DMS79 (cell line): ENCODE measurements around the gene MUSTN1.

Experiments
- DNase-seq: peaks from one replicate; lab custom pipeline; 2025; lab: John Stamatoyannopoulos, UW

The MUSTN1 gene

DNA sequence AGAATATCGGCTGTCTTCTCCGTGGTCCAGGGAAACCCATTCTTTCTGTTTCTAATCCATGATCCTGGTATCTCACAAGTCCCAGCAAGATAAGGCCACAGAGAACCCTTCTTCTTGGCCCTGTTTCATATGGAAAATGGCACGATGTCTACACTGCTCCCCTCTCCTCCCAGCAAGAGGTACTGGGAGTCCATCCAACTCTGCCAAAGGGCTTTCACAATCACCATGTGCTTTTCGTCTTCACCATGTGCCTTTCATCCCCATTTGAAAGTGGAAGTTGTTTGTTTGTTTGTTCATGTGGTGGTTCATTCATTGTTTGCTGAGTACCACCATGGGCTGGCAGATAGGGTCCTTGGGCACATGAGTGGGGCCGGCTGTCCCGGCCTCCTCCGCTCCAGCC lies 34.7 kb downstream of the MUSTN1 start:
- no peak for DNase-seq

DNA sequence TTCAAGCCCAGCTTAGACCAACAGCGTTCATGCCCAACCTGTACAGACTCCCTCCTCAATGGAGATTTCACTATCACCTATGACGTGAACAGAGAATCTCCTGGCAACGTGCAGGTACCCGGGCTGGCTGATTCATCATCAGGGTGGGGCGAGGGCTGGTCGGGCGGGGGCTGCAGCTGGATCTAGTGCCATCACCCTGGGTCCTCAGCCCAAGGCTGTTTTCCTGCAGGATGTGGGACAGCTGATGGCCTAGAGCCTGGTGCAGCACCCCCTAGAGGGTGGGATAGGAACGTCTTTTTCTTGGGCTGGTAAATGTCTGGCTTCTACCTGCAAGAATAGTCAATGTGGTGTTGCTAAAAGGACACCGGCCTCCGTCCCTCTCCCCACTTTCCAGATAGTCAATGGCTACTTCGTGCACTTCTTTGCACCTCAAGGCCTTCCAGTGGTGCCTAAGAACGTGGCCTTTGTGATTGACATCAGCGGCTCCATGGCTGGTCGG lies 35.8 kb downstream of the MUSTN1 start:
- DNase-seq: no peak

DNA sequence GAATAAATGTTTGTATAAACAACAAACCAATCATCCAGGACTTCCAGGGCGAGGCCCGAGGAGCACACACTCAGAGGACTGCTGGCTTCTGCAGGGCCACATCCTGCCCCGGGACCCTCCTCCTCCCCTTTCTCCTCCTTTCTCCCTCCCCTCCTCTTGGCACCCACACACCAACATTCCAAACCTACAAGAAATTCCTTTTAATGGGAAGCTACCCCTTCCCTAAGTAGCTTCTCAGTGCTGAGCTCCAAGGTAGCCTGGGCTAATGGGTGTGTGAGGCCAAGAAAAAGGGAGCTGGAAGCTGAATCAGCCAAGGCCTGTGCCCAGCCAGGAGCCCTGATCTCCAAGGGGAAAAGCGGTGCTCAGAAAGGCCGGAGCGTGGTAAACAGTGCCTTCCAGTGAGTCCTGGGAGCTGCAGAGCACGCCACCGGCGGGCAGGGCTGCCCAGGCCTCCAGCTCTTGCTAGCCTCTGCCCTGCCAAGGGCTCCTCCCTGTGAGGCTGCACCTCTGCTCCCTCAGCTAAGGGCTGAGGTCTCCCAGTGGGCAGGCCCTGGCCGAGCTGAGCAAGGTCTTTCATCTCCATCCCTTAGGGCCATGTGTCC lies 36.3 kb downstream of the MUSTN1 start:
- no peak for DNase-seq

DNA sequence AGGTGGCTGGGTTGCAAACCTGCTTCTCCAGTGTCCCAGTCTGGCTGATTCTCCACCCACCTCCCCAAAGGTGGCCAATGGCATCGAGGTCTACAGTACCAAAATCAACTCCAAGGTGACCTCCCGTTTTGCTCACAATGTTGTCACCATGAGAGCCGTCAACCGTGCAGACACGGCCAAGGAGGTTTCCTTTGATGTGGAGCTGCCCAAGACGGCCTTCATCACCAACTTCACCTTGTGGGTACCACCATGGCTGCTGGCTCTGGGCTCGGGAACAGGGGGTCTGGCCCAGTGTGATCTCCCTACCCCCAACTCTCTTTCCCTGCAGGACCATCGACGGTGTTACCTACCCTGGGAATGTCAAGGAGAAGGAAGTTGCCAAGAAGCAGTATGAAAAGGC lies 38.4 kb downstream of the MUSTN1 start:
- no peak for DNase-seq

DNA sequence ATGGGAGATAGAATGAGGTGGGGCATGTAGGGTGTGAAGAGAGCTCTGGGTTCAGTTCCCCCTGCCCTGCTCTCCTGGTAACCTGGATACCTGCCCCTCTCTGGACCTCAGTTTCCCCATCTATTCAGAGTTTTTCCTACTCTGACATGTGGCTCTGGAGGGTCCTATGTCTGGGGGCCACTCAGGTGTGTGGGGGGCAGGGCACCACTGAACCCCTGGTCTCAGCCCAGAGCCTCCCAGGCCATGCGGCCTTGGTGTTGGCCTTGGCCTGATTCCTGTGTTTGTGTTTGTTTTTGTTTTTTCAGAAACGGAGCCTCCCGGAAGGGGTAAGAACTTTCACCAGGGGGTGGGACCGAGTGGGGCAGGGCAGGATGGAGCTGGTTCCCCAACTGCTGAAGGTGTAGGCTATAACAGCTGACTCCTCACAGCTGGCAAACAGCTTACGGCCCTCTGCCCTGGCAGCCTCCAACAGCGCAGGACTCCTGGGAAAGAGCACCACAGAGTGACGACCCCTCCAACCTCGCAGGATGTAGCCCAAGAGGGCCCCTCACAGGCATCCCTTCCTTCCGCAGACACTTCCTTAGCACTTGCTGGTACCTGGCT lies 39.4 kb downstream of the MUSTN1 start:
- DNase-seq: no peak

DNA sequence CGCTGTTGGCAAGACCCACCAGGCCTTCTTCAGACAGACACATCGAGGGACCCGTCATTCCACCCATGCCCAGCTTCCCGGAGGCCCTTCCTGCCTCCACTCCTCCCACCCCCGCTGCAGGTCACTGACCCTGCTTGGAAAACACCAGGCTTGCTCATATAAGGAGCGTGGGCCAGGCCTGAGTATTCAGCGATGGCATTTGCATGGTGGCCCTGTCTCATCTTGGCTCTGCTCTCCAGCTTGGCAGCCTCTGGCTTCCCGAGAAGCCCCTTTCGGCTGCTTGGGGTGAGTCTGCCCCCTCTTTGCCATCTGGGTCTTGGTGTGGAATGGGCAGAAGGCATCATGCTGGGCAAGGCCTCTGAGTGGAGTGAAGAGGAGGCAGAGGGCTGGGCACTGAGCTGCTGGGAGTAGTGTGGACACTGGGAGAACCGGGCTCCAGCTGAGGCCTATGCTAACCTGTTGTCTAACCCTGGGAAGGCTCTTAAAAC lies 40.2 kb downstream of the MUSTN1 start, which contains the start of gene ITIH3:
Gene ITIH3, plus strand, starts transcription at position 185 of the 488 bp plus-strand sequence. Its CDS starts 8 bp downstream, at position 193.
- DNase-seq: no peak

DNA sequence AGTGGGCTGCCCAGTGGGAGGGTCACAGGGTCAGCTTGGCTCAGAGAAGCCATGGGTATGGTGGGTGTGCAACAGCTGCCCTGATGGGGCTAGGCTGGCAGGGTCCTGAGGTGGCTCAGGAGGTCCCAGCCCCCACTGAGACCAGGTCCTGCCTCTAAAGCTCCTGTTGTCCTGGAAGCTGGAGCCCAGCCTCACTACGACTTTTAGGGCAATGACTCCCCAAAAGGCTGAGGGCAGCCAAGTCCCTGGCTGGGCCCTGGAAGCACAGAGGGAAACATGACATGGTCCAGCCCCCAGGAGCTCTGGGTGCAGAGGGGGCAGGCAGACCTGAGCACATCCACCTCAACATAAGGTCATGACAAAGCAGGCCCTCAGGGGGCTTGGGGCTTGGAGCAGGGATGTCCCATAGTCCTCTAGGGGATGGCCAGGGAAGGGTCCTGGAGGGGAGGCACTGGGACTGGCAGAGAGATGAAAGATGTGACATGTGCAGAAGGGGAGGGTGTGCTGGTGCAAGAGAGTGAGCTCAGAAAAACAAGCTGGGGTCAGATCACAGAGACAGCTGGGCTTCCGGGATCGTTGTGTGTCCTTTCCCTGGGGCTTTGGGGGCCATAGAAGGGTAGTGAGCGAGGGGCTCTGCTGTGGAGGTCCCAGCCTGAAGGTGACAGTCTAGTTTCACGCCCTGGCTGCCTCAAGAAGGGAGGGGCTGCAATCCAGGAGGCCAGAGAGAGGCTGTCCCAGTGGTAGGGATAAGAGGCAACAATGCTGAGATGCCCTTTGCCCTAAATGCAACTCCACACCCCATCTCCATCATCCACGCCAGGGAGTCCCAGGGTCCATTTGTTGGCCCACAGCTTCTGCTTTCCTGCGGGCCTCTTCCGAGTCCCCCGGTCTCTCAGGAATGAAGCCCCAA lies 40.9 kb downstream of the MUSTN1 start:
- DNase-seq: no peak

DNA sequence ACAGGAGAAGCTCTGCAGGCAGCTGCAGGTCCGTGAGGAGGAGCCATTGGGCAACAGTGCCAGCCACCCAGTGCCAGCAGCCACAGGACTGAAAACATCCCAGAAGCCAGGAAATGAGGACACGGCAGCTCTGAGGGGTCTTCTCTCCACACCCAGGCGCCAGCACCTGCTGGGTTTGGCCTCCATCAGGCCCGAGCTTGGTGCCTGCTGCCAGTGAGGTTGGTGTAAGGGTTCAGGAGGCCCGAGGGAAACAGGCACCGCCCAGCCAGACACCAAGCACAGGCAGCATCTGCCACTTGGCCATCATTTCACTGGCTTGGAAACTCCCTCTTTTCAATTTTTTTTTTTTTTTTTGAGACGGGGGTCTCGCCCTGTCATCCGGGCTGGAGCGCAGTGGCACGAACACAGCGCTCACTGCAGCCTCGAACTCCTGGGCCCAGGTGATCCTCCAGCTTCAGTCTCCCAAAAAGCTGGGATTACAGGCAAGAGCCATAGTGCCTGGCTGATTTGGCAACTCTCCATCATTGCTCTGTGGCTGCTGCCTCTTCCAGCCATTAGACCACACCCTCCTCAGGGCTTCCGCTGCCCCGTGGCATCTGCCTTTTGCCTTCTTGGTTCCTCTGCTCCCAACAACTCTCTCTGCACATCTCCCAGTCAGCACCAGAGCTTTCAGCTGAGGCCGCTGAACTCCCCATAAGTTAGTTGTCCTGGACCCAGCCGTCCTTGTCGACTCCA lies 41.7 kb downstream of the MUSTN1 start:
- no peak for DNase-seq

DNA sequence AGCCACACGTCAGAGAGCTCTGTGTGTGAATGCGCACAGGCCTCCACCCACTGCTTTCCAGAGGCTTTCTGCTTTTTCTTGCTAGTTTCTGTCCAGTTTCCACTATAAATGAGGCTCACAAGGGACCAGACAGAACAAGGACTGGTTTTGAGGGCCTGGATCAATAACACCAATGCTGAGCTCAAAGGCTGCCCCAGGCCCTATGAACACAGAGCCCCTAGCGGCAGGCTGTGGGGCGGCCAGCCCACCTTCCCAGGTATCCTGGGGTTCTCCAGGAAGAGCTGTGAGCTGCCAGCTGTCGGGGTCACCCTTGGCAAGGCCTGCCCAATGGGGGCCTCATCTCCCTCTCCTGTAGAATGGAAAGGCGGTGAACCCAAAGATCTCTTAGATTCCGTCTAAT lies 42.4 kb downstream of the MUSTN1 start:
- DNase-seq: no peak

DNA sequence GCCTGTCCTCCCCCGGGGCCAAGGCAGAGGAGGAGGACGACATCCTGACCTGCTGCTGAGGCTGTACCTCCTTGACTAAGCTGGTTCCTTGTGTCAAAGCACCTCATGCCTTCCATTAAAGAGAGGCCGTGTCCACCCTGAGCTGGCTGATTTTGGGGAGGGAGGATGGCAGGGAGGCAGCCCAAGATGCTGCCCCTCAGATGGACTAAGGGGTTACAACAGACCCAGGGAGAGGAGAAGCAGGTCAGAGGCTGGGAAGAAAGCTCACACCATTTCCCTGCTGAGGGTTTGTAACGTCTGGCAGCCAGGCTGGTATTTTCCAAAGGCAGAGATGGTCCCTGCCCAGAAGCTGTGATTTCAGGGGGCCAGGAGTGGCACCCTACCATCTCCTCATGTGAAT lies 42.9 kb downstream of the MUSTN1 start:
- no peak for DNase-seq

DNA sequence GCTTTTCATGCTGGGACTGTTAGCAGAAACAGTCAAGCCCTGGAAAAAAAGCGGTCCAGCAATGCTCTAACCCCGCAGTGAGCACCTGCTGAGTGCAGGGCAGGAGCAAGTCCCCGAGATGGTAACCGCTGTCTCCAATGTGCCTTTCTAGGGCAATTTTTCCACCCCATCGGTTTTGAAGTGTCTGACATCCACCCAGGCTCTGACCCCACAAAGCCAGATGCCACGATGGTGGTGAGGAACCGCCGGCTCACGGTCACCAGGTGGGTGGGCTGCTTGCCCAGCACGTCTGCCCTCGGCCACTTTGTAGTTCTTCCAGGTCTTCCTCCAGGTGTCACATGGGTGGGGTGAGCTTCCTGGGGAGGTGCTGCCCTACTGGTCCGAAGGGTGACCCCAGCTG lies 43.5 kb downstream of the MUSTN1 start:
- no peak for DNase-seq

DNA sequence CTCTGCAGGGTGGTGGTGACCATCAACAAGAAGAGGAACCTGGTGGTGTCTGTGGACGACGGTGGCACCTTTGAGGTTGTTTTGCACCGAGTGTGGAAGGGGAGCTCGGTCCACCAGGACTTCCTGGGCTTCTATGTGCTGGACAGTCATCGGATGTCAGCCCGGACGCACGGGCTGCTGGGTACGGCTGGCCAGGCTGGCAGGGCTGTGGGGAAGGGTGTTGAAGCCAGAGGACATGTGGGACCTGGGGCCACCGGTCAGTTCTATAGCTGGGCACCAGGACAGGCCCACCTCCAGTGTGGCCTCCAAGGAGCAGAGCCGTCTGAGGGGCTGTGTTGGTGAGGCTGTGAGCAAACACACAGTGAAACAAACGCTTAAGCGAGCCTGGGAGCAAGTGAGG lies 44.1 kb downstream of the MUSTN1 start:
- no peak for DNase-seq

DNA sequence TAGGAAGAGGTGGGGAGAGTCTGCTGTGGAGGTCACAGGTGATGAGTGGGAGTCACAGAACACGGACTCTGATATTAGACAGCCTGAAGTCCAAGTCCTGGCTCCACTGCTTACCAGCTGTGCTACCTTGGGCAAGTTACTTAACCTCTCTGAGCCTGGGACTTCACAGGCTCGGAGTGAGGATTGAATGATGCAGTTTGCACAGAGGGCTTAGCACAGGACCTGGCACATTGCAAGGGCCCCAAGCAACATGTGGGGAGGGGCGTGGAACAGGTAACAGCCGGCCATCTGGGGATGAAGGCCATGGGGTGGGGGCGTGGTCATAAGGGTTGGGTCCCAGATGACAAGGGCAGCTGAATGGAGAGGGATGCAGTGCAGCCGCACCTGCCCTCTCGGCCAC lies 44.5 kb downstream of the MUSTN1 start:
- DNase-seq: no peak

DNA sequence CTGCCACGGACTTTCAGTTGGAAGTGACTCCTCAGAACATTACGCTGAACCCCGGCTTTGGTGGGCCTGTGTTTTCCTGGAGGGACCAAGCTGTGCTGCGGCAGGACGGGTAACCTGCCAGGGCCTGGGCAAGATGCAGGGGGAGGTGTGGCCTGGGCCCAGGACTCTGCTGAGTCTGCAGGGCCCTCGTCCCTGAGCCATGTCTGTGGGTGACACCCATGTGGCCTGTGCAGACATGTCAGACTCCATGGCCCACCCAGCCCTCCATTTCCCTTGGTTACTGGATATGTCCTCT lies 45.1 kb downstream of the MUSTN1 start:
- no peak for DNase-seq

DNA sequence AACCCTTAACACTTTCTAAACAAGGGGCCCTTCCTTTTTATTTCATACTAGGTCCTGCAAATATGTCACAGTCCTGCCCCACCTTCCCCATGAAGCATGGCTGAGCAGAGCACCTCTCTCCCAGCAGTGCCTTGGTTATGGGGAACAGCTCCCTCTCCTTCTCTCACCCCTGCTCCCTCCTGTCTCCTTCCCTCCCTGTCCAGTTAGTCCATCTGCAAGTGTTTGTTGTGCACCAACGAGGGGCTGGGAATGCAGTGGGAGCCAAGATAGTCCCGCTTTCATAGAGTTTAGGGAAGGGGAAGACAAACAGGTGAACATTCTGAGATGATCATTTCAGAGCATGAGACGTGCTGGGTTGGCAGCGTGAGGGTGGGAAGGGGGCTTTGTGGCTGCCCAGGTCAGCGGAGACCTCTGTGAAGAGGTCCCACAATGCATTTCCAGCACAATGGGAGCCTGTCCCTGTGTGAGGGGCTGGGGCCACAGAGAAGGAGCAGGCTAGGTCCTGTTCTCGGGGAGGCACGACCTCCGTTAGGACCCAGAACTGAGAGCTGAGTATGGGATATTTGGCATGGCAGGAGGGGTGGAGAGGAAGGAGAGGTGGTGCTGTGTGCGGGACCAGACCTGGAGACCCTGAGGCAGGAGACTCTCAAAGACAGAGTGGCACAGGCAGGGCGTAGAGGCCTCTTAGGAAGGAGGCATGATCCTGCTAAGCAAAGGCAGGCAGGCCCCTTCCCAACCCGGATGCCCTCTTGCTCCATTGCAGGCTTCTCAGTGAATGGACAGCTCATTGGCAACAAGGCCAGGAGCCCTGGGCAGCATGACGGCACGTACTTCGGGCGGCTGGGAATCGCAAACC lies 45.7 kb downstream of the MUSTN1 start:
- DNase-seq: no peak

DNA sequence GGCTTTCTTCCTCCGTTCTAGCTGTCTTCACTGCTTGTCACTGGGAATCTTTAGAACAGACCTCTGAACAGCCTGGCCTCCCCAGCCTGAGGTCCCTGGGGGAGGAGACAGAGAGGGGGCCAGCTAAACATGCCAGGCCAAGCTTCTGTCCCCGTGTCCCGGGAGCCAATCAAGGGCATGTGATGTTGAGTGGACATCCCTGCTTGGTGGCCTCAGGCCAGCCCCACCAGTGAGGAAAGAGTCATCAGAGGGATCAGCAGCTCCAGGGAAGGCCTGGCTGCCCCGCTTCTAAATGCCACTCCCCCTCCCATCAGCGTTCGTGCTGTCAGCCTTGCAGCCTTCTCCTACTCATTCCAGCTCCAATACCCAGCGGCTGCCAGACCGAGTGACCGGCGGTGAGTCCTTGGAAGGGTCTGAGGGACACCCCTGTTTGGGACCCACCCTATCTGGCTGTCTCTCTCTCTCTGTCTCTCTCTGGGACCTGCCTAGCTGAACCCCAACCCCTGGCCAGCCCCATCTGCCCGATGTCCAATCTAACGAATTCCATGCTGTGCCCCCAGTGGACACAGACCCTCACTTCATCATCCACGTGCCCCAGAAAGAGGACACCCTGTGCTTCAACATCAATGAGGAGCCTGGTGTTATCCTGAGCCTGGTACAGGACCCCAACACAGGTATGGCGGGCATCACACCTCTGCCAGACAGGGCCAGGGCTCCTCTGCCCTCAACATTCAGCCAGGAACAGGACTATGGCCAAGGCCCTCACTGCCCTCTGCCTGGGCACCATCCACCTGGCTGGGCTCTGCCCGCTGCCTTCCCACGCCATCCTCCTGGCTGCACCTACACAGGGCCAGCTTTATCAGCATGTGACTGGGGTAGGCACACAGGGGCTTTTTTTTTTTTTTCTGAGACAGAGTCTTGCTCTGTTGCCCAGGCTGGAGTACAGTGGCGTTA lies 46.9 kb downstream of the MUSTN1 start:
- no peak for DNase-seq

DNA sequence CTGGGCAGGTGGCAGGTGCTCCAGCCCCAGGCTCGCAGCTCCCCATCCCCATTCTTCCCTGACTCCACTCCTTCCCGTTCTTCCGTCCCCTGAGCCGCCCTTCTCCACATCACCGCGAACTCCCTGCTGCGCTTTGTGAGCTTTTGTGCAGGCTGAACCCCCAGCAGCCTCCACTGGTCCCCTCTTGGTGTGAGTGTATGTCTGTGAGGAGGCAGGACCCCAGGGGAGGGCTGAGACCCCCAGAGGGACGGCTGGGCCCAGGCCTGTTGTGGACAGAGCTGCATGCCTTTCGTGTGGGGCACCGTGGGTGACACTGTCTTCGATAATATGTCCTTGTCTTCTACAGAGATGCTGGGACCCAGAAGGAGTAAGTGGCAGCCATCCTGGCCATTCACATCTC lies 47.6 kb downstream of the MUSTN1 start:
- no peak for DNase-seq

DNA sequence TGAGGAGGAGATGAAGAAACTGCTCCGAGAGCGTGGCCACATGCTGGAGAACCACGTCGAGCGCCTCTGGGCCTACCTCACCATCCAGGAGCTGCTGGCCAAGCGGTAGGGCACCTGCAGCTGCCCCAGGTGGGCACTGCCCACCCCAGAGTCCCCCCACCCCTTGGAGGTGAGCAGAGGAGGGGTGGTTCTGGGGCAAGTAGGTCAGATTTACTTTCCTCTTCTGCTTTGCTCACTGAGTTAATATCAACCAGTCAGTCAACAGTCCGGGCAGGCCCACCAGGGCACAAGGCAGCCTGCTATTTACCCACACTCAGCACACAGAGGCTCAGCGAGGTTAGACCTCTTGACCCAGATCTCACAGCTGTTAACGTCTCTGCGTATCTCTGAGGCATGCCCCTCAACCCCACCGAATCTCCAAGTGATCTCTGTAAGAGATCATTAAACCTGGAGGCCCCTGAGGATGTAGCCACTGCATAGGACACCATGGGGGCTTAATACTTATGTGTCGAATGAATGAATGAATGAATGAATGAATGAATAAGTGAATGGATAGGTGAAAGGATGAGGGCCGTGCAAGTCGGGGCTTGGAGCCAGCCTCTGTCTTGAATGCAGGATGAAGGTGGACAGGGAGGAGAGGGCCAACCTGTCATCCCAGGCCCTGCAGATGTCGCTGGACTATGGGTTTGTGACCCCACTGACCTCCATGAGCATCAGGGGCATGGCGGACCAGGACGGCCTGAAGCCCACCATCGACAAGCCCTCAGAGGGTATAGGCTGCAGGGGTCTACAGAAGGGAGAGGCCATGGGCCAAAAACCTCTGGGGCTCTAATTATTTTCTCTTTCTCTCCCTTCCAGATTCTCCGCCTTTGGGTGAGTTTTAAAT lies 48.2 kb downstream of the MUSTN1 start:
- no peak for DNase-seq

DNA sequence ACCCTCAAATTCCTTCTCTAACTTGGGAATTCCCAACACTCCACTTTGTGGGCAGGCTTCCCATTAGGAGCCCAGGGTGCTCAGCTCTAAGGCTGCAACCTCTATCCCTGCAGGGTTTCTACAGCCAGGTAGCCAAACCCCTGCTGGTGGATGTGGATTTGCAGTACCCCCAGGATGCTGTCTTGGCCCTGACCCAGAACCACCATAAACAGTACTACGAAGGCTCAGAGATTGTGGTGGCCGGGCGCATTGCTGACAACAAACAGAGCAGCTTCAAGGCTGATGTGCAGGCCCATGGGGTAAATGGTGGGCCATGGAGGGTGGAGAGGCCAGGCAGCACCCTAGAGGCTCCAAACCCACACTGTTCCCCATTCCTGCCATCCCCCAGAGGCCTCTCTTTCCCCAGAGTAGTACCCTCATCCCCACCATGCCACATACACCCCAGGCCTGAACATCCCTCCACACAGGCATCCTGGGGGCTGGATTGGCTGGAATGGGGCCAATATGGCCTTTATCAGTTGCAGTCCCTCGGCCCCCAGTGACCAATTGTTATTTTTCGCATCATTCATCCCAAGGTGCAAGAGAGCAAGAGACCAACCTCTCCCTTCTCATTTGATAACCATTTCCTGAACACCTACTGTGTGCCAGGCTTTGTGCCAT lies 49.8 kb downstream of the MUSTN1 start:
- DNase-seq: no peak
